MCF 10A (cell line): ENCODE results near the gene STOM. TPM values are rescaled to one million over a fixed set of nuclear protein-coding genes. Genes with fewer than 3 reads are reported as not detected.

Source experiments
- BruUV-seq: library from RNA; stranded (reverse); fragments of 400-500 nt; replicated peaks from 2 replicates; lab custom pipeline; 2021; lab: Mats Ljungman, UMichigan
- CTCF ChIA-PET: fragments of 300-600 bp; sonication (Branson Sonifier 250); formaldehyde crosslinking; extraction: SDS; loops from one replicate; lab custom pipeline; 2021; ENCODE audit warnings: antibody characterized with exemption, inconsistent platforms; lab: Yijun Ruan, JAX
- POLR2A ChIA-PET: fragments of 300-600, 350-650 bp; sonication (Branson Sonifier 250); formaldehyde crosslinking; extraction: SDS; loops from one replicate; lab custom pipeline; 2020; ENCODE audit warnings: antibody characterized with exemption, inconsistent platforms; lab: Yijun Ruan, JAX
- DNase-seq: peaks from one replicate; pipeline ENCODE4 v3.0.0-alpha.2; 2018; ENCODE audit not compliant: unreplicated experiment
- H3K27ac Mint-ChIP-seq: one replicate; pipeline ENCODE4 v1.8.0; 2022; ENCODE audit warnings: mild to moderate bottlenecking, low read depth, mixed read lengths; ENCODE audit not compliant: unreplicated experiment
- H3K27me3 Mint-ChIP-seq: one replicate; pipeline ENCODE4 v1.8.0; 2022; ENCODE audit warnings: mixed read lengths; ENCODE audit not compliant: insufficient read depth, unreplicated experiment
- H3K36me3 Mint-ChIP-seq: one replicate; pipeline ENCODE4 v1.8.0; 2022; ENCODE audit warnings: mild to moderate bottlenecking, moderate library complexity, mixed read lengths; ENCODE audit not compliant: insufficient read depth, unreplicated experiment
- H3K4me1 Mint-ChIP-seq: one replicate; pipeline ENCODE4 v1.8.0; 2022; ENCODE audit warnings: mixed read lengths; ENCODE audit not compliant: insufficient read depth, unreplicated experiment
- H3K4me3 Mint-ChIP-seq: one replicate; pipeline ENCODE4 v1.8.0; 2022; ENCODE audit warnings: mild to moderate bottlenecking, moderate library complexity, mixed read lengths; ENCODE audit not compliant: unreplicated experiment
- H3K9me3 Mint-ChIP-seq: one replicate; pipeline ENCODE4 v1.8.0; 2022; ENCODE audit warnings: mixed read lengths; ENCODE audit not compliant: unreplicated experiment
- intact Hi-C: fragments of 100-400 bp; cut with micrococcal nuclease; formaldehyde crosslinking; loops from 2 replicates; pipeline ENCODE4 v1.14.1; 2022
- total RNA-seq: library from RNA; stranded (reverse); gene quantifications from 2 replicates; pipeline ENCODE4 v1.2.3, GENCODE V29; 2022
- TF ChIP-seq, protein P1 (sequence below): fragments of 200-600 bp; IDR thresholded peaks from one replicate; pipeline ENCODE4 v1.8.0; 2022; ENCODE audit warnings: antibody characterized with exemption, mild to moderate bottlenecking; ENCODE audit not compliant: unreplicated experiment

Gene STOM
- total RNA-seq, 1 experiment from 2014 or later: 231 TPM

DNA sequence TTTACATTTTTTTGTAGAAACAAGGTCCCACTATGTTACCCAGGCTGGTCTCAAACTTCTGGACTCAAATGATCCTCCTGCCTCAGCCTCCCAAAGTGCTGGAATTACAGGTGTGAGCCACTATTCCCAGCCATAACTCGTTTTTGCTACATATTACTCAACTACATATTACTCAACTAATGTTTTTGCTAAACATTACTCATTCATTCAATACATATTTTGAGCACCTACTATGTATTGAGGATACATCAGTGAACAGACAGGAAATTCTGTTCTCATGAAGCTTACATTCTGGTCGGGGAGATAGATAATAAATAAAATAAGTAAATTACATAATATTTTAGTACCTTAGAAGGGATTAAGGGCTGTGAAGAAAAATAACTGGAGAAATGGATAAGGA lies 34.9 kb upstream of the STOM start:
- TF ChIP-seq, protein P1, sequence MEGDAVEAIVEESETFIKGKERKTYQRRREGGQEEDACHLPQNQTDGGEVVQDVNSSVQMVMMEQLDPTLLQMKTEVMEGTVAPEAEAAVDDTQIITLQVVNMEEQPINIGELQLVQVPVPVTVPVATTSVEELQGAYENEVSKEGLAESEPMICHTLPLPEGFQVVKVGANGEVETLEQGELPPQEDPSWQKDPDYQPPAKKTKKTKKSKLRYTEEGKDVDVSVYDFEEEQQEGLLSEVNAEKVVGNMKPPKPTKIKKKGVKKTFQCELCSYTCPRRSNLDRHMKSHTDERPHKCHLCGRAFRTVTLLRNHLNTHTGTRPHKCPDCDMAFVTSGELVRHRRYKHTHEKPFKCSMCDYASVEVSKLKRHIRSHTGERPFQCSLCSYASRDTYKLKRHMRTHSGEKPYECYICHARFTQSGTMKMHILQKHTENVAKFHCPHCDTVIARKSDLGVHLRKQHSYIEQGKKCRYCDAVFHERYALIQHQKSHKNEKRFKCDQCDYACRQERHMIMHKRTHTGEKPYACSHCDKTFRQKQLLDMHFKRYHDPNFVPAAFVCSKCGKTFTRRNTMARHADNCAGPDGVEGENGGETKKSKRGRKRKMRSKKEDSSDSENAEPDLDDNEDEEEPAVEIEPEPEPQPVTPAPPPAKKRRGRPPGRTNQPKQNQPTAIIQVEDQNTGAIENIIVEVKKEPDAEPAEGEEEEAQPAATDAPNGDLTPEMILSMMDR: no peak
- CTCF ChIA-PET: interaction anchor here (0.7 to 7.8 kb wide), 7 partner anchors 34 to 318 kb away, joined by 3 to 152 read pairs (median 3); no protein-coding TSS in a partner anchor
- BruUV-seq: no TSS peak
- no peak overlapping the region for H3K4me3 Mint-ChIP-seq
- POLR2A ChIA-PET: interaction anchor here (1.0 kb wide), 1 partner anchor 87 kb away, joined by 3 read pairs; no protein-coding TSS in a partner anchor
- intact Hi-C loops: no loop called here
- H3K9me3 Mint-ChIP-seq: peaks cover 7% of the 10 kb centered on the region
- H3K4me1 Mint-ChIP-seq: peaks cover 1% of the 10 kb centered on the region
- no peaks in the 10 kb centered on the region for H3K36me3 Mint-ChIP-seq
- no peak for DNase-seq
- H3K27me3 Mint-ChIP-seq: no peaks in the 10 kb centered on the region
- H3K27ac Mint-ChIP-seq: no peak overlapping the region

DNA sequence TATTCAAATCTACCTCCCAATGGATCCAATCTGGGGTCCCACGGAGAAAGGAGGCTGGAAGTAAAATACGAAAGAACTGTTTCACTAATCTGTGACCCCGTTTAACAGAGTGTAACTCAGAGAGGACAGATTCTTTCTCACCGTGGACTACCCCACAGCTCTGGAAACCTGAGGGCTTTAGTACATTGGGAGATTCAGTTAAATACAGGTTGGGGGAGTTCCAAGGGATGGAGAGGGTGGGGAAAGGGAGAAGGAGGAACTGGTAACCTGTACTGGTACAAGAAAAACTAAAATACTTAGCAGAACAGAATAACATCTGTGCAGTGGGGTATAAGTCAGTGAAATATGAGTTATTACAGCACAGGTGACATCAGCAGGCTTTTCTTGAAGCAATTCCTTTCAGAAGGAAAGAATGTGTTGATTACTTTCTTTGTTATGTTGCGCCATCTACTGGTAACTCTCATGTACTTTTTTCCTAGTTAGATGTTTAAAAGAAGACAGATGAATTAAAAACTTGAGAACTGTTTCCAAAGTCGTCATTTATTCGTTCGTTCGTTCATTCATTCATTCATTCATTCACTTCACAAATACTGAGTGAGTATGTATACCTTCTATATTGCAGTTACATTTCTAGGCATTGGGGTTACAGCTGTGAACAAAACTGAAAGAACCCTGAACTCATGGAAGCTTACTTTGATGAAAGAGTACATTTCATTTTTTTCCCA lies 30.0 kb upstream of the STOM start:
- no peaks in the 10 kb centered on the region for H3K36me3 Mint-ChIP-seq
- peak; percentile 80 for DNase-seq
- no TSS peak for BruUV-seq
- POLR2A ChIA-PET: interaction anchor here (0.6 to 4.0 kb wide), 18 partner anchors 27 to 772 kb away, joined by 3 to 77 read pairs (median 6); partner anchors contain the start of genes GSN and RAB14
- CTCF ChIA-PET: interaction anchor here (0.6 to 7.8 kb wide), 44 partner anchors 9 to 745 kb away, joined by 3 to 152 read pairs (median 4); no protein-coding TSS in a partner anchor
- intact Hi-C loops: loop anchor here (1.0 to 2.0 kb wide), 5 partner anchors 27 to 415 kb away; no protein-coding TSS in a partner anchor
- TF ChIP-seq, protein P1: peak; percentile 63
- H3K27ac Mint-ChIP-seq: no peak overlapping the region
- no peaks in the 10 kb centered on the region for H3K27me3 Mint-ChIP-seq
- no peak overlapping the region for H3K4me3 Mint-ChIP-seq
- H3K9me3 Mint-ChIP-seq: no peaks in the 10 kb centered on the region
- peaks cover 20% of the 10 kb centered on the region for H3K4me1 Mint-ChIP-seq

DNA sequence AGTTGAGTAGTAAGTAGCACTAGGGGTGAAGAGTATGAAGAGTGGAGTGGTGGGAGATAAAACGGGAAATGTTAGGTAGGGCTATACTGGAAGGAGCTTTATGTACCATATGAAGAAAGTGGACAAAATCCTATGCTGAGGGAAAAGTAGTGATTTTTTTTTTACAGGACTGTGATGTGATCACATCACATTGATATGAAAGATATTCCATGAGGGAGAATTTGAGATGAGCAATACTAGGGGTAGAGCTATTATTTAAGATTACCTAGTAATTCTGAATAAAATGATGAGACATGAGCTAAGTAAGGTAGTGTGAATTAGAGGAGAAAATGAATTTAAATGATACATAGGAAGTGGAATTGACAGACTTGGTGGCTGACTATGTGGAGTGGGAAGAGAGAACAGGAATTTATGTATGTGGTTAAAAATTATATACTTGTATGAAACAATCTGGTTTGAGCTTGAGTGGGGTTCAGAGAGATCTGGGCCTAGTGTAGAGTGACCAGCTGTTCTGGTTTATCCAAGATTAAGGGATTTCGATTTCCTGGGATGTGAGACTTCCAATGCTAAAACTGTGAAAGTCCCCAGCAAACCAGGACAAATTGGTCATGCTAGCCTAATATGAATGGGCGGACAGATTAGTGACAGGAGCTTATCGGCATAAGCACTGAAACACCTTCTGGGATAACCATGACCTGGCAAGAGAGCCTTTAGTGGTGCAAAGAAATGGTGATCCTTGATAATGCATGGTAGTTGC lies 29.3 kb upstream of the STOM start:
- TF ChIP-seq, protein P1: no peak
- Mint-ChIP-seq H3K4me3 (no peak overlapping the region), H3K36me3 (no peaks in the 10 kb centered on the region), H3K27me3 (no peaks in the 10 kb centered on the region), H3K4me1 (peaks cover 23% of the 10 kb centered on the region), H3K9me3 (no peaks in the 10 kb centered on the region), H3K27ac (peak overlapping the region; percentile 52)
- ChIA-PET CTCF (interaction anchor here (0.6 to 7.8 kb wide), 41 partner anchors 12 to 746 kb away, joined by 3 to 152 read pairs (median 4); no protein-coding TSS in a partner anchor), POLR2A (interaction anchor here (0.6 to 4.0 kb wide), 20 partner anchors 26 to 204 kb away, joined by 3 to 77 read pairs (median 6); partner anchors contain the start of genes GSN and RAB14)
- intact Hi-C loops: no loop called here
- no TSS peak for BruUV-seq
- DNase-seq: no peak
